Fibroblast of skin of abdomen (primary cell): ENCODE results near the gene ZNF44. TPM values are rescaled to one million over a fixed set of nuclear protein-coding genes. Genes with fewer than 3 reads are reported as not detected.
"Not testable (repeated sequence)": the region's sequence is repeated elsewhere in the genome, so short reads cannot be mapped to it uniquely, and the experiment has no call there.

Experiments
- DNase-seq: peaks from one replicate; pipeline ENCODE4 v3.0.0-alpha.2; 2013
- polyA plus RNA-seq, 2 experiments: library from polyadenylated mRNA; unstranded; fragments of 120-200 nt; gene quantifications; one replicate each; pipeline ENCODE4 v1.2.1, GENCODE V29; 2013; ENCODE audit not compliant: insufficient read length in 2 of 2

ZNF44 gene
- 4.0 TPM for polyA plus RNA-seq (2013, experiment 1 of 2; ENCODE audit: insufficient read length)
- polyA plus RNA-seq (2013, experiment 2 of 2; ENCODE audit: insufficient read length) = 3.9 TPM

- peak; percentile 92 for DNase-seq
Observed at GRCh38 chr19:12294249-12295158, at the start of gene ZNF44. Gene ZNF44, minus strand, starts transcription at chr19:12294883. Its CDS starts 189 bp downstream, at chr19:12294694.

GRCh38 chr19:12333162-12334159 lies 38.8 kb upstream of the ZNF44 start, which contains the start of gene ZNF563:
Gene ZNF563, minus strand, starts transcription at chr19:12333633. Its CDS starts 151 bp downstream, at chr19:12333482.
- DNase-seq = peak; percentile 93

- no peak for DNase-seq
Observed at GRCh38 chr19:12331211-12331941, 36.7 kb upstream of the ZNF44 start.

GRCh38 chr19:12330340-12330739 lies 35.7 kb upstream of the ZNF44 start:
- DNase-seq = no peak

- DNase-seq = no peak
Observed at GRCh38 chr19:12325690-12326089, 31.0 kb upstream of the ZNF44 start.

- no peak for DNase-seq
Observed at GRCh38 chr19:12318782-12319413, 24.2 kb upstream of the ZNF44 start.

GRCh38 chr19:12314553-12314952 lies 19.9 kb upstream of the ZNF44 start:
- no peak for DNase-seq

- DNase-seq = not testable (repeated sequence)
Observed at GRCh38 chr19:12308891-12309290, 14.2 kb upstream of the ZNF44 start.

GRCh38 chr19:12295191-12295590 lies 508 bp upstream of the ZNF44 start:
- no peak for DNase-seq

- DNase-seq = peak; percentile 17
Observed at GRCh38 chr19:12293777-12294248, 870 bp downstream of the ZNF44 start.

GRCh38 chr19:12289790-12290065 lies 5.0 kb downstream of the ZNF44 start:
- DNase-seq = no peak

GRCh38 chr19:12287958-12288500 lies 6.7 kb downstream of the ZNF44 start:
- no peak for DNase-seq

GRCh38 chr19:12284631-12285030 lies 10.1 kb downstream of the ZNF44 start:
- DNase-seq = no peak

- no peak for DNase-seq
Observed at GRCh38 chr19:12284226-12284625, 10.5 kb downstream of the ZNF44 start.

- no peak for DNase-seq
Observed at GRCh38 chr19:12278713-12279112, 16.0 kb downstream of the ZNF44 start.

- DNase-seq = no peak
Observed at GRCh38 chr19:12272980-12273901, 21.4 kb downstream of the ZNF44 start.

GRCh38 chr19:12272386-12272785 lies 22.3 kb downstream of the ZNF44 start:
- DNase-seq = no peak

- DNase-seq = no peak
Observed at GRCh38 chr19:12270854-12271253, 23.8 kb downstream of the ZNF44 start.

- no peak for DNase-seq
Observed at GRCh38 chr19:12265921-12266704, 28.6 kb downstream of the ZNF44 start.
